HG03064 (cell line): ENCODE measurements around the gene DMBT1.

Experiments used
- ATAC-seq: cut with Tn5 transposase; IDR thresholded peaks from one replicate; pipeline ENCODE4 v1.9.1; 2021; ENCODE audit warnings: low read depth; ENCODE audit not compliant: unreplicated experiment

DMBT1 gene

DNA sequence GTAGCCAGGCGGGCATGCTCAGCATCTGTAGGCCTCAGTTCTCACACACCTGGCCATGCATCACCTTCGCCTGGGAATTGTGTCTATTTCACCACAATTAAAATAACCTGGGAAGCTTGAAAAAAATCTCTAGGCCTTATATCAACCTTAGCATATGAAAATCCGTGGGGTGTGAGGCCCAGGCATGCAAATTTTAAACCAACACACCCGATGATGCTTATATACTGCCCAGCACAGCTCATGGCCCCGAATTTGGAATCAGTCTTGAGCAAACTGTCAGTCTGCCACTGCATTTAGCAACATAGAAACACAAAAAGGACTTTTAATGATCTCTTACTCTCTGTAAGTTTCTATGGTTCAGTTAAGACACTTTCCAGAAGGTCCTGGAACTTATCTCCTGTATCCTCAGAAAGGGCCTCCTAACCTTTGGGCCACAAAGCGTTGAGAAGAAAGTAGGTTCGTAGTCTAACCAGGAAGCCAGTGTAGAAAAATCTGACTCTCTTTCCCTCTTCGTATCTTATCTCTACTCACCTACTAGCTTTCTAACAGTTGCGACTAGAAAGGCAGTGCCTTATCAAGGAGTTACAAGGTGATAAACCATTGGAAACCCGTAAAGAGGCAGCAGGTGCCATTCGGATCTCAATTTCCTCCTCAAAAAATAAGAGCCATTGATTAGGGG lies 12.0 kb upstream of the DMBT1 start:
- no peak for ATAC-seq

DNA sequence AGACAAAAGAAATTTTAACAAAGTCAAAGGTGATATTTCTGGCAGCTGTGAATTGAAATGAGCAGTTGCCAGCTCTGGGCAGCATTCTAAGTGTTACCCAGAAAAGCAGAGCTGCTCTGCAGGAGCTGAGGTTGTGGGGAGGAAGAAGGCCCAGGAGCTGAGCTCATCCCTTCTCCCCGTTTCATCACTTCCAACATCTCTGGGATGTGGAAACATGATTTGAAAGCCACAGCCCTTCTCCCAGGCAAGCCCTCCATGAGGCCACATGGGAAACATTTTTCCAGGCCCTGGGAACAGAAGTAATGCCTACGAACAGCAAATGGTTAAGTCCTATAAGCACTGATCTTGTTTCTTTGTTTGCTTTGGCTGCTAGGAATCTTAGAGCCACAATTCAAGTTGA lies 10.9 kb upstream of the DMBT1 start:
- ATAC-seq = no peak

GRCh38 chr10:122550427-122550826 lies 10.1 kb upstream of the DMBT1 start:
- ATAC-seq = no peak

DNA sequence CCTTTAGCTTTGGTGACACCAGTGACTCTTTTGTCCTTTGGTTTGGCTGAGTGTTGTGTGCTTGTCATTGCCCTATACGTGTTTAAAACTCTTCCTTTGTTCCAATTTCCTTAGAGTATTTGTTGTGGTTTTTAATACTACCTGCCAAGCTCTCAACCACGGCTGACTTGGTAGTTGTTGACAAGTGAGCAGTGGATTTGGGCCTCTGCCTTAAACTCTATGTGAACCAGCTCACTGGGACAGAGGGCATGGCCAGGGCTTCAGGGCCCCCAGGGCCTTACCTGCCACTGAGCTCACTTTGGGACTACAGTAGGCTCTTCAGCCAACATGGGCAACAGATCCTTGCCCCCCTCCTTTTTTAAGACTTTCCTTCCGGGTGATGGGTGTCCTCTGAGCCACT lies 9.6 kb upstream of the DMBT1 start:
- no peak for ATAC-seq

- ATAC-seq = no peak
Measured at GRCh38 chr10:122551450-122551849, 9.1 kb upstream of the DMBT1 start.

DNA sequence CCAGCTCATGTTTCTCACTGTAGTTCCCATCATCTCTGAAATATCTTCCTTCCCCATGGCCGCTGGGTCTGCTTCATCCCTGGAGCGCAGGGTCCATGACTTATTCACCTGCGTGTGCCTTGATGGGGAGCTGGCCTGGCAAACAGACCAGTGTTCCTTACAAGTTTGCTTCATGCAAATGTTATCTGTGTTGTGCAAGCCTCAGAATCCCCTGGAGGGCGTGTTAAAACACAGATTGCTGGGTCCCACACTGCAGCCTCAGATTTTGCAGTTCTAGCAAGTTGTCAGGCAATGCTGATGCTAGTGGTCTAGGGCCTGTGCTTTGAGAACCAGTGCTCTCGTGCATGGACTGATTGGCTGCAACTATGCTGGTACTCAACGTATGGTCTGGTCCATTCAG lies 7.2 kb upstream of the DMBT1 start:
- ATAC-seq = no peak

- no peak for ATAC-seq
Measured at GRCh38 chr10:122554131-122555036, 6.2 kb upstream of the DMBT1 start.

DNA sequence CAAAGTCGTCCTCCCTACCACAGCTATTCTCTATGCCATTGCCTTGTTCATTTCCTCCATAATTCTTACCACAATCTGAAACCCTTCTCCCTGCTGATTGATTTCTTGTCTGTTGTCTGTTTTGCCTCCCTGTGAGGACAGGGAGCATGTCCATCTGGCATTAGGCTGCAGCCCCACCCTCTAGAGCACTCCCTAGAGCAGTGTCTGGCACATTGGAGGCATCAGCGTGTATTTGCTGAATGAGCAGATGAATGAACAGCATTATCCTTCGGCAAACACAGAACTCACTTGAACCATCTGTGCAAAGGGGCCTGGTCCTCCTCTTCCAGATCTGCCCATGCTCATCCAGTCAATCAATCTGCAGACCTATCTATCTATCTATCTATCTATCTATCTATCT lies 5.1 kb upstream of the DMBT1 start:
- no peak for ATAC-seq

- ATAC-seq = no peak
Measured at GRCh38 chr10:122557516-122557915, 3.0 kb upstream of the DMBT1 start.

DNA sequence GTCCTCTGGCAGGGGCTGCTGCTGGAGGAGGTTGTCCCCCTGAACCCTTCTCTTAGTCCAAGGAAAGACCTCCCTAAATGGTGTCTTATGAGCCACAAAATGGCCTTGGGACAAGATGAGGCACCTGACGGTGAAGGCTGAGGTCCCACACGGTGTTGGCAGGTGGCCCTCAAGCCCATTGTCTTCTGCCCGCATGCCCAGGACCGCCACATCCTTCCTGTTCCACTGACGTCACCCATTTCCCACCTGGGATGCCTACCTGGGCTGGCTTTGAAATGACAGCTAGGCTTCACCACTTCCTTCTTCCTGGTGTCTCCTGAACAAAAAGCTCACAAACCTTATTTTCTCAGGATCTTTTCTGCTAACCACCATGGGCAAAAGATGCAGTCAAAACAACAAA lies 2.1 kb upstream of the DMBT1 start:
- ATAC-seq = no peak

DNA sequence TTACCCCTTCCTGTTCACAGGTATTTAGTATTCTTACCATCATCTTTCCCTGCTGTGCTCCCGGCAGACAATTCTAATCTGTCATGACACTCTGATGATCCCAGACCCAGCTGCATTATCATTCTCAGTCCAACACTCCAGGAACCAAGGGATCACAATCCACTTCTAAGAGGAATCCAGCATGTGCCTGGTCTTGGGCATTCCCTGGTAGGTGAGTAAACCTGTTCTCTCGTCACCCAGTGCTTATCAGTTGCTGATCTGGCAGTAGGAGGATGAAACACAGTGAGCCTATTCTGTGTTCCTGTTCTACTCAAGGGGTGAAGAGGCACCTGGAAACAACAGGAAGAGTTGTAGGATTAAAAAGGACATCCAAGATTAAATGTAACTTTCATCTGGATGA lies 1.3 kb upstream of the DMBT1 start:
- no peak for ATAC-seq

DNA sequence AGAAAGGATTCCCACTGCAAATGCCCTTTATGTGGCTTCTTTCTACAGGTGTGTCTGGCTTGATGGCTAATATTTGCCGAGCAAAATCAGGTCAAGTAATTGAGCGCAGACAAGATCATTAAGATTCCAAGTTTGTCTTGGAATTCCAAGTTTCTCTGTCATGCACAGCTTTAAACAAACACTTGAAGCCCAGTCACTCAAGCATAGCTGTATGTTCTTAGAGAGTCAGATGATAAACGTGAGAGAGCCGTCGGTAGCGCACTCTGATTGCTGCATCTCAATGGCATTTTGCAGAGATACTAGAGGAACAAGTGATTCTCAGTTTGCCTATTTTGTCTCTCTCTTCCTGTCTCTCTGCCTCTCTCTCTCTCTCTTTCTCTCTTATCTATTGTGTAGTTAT lies 658 bp downstream of the DMBT1 start:
- ATAC-seq = no peak

DNA sequence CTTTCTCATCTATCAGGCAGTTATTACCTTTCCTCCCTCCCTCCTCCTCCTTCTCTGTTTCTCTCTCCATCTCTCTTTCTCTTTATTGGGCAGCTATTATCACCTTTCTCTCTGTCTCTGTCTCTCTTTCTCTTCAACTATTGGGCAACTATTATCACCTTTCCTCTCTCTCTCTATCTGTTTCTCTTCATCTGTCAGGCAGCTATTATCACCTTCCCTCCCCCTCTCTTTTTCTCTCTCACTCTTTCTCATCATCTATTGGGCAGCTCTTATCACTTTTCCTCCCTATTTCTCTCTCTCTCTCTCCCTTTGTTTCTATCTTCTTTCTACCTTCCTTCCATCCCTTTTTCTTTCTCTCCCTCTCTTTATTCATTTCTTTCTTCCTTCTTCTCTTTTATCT lies 1.2 kb downstream of the DMBT1 start:
- no peak for ATAC-seq

GRCh38 chr10:122564980-122565379 lies 4.4 kb downstream of the DMBT1 start:
- no peak for ATAC-seq

GRCh38 chr10:122565766-122566206 lies 5.2 kb downstream of the DMBT1 start:
- ATAC-seq = no peak

GRCh38 chr10:122566632-122567031 lies 6.1 kb downstream of the DMBT1 start:
- ATAC-seq = no peak

GRCh38 chr10:122567056-122567660 lies 6.6 kb downstream of the DMBT1 start:
- ATAC-seq = no peak

DNA sequence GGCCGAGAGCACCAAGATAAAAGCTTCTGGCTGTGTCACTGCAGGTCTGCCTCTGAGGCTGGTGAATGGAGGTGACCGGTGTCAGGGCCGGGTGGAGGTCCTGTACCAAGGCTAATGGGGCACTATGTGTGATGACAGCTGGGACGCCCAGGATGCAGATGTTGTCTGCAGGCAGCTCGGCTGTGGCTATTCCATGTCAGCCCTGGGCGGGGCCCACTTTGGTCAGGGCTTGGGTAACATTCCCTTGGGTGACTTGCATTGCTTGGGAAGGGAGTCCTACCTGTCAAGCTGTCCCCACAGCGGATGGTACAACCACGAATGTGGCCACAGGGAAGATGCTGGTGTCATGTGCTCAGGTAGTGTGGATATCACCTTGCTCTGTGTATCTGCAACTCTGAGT lies 8.0 kb downstream of the DMBT1 start:
- ATAC-seq = no peak

DNA sequence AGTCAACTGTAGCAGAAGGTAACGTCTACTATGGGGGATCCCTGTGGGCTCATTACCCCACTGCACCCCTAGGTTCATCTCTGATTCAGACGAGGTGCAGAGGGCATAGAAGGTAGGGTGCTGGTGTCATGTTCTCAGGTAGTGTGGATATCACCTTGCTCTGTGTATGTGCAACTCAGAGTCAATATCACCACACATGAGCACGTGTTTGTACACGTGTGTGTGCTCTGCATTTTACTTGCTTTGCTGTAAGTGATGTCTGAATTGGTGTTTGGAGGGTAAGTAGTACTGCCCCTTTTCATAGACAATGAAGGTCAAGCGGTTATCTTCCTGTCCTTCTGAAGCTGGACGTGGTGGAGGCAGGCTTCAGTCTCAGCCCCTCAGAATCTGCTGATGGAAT lies 10.4 kb downstream of the DMBT1 start:
- no peak for ATAC-seq

GRCh38 chr10:122571892-122572291 lies 11.3 kb downstream of the DMBT1 start:
- ATAC-seq = no peak

- no peak for ATAC-seq
Measured at GRCh38 chr10:122575776-122576175, 15.2 kb downstream of the DMBT1 start.

DNA sequence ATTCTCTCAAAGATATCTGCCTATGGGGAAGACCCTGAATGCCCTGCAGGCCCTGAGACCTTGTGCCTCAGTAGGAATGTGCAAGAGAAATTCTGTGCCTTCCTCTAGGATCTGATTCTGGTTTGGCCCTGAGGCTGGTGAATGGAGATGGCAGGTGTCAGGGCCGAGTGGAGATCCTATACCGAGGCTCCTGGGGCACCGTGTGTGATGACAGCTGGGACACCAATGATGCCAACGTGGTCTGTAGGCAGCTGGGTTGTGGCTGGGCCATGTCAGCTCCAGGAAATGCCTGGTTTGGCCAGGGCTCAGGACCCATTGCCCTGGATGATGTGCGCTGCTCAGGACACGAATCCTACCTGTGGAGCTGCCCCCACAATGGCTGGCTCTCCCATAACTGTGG lies 15.7 kb downstream of the DMBT1 start:
- no peak for ATAC-seq
